ENCODE data around the gene HEPHL1. TPM values are rescaled to one million over a fixed set of nuclear protein-coding genes. Genes with fewer than 3 reads are reported as not detected.
A peak's percentile ranks its signal among the peaks of the same experiment; 100 is the strongest.

Gene HEPHL1
- total and polyA plus RNA-seq, 2 experiments from 2014 or later = 0.07 to 0.21 TPM

GRCh38 chr11:94036096-94036495 lies 14.9 kb downstream of the HEPHL1 start:
- no peaks in the 10 kb centered on the region for H3K4me1 Mint-ChIP-seq
- Histone ChIP-seq H3K79me2 (replicated peaks; ENCODE audit: insufficient read depth) (no peaks in the 10 kb centered on the region), H3F3A (replicated peaks; ENCODE audit: low read depth) (no peaks in the 10 kb centered on the region)

GRCh38 chr11:94043241-94043640 lies 22.1 kb downstream of the HEPHL1 start:
- no peak for DNase-seq (ENCODE audit: low spot score)
- H3K9me3 Mint-ChIP-seq = no peaks in the 10 kb centered on the region; the same call in 2 of the 3 replicates
- H4K20me1 ChIP-seq (replicated peaks; ENCODE audit: insufficient read depth) = no peaks in the 10 kb centered on the region
- TF ChIP-seq ZNF114 (CRISPR knock-in tag; IDR thresholded peaks at IDR 0.05) = no peak
- TF ChIP-seq EZH2phosphoT487 (IDR thresholded peaks at IDR 0.05; ENCODE audit: unreplicated experiment) = no peak
- no peak for TF ChIP-seq CREB1 (CRISPR knock-in tag; IDR thresholded peaks at IDR 0.05; ENCODE audit: low read depth)
- no peak for TF ChIP-seq ETS1 (IDR thresholded peaks at IDR 0.05)
- TF ChIP-seq CTCF (conservative IDR thresholded peaks at IDR 0.05; ENCODE audit: low read depth in 2 of 2) = no peak
- no peak for TF ChIP-seq STAT1 (IDR thresholded peaks at IDR 0.05; ENCODE audit: unreplicated experiment)
- TF ChIP-seq POLR2AphosphoS5 (IDR thresholded peaks at IDR 0.05; ENCODE audit: low read depth) = no peak

More at GRCh38 chr11:94036096-94036495, 14.9 kb downstream of the HEPHL1 start:
- H3K9me3 Mint-ChIP-seq = peaks cover 10% of the 10 kb centered on the region
- Histone ChIP-seq H3K27ac (ENCODE audit: low read depth) (no peak overlapping the region), H4K20me1 (replicated peaks; ENCODE audit: insufficient read depth) (no peaks in the 10 kb centered on the region), H2AFZ (no peak overlapping the region), H3K4me3 (no peak overlapping the region), H3K9me2 (ENCODE audit: insufficient read depth) (peaks cover 9% of the 10 kb centered on the region; the same call in 1 of the 2 replicates), H3K36me3 (ENCODE audit: insufficient read depth) (no peaks in the 10 kb centered on the region), H3K4me2 (no peak overlapping the region), H3K27me3 (ENCODE audit: insufficient read depth) (no peaks in the 10 kb centered on the region), H3K4me1 (ENCODE audit: insufficient read depth) (no peaks in the 10 kb centered on the region)
- TF ChIP-seq CTCF (conservative IDR thresholded peaks at IDR 0.05; ENCODE audit: low read depth in 2 of 2) (peak in 1 of 2 experiments; percentile 27; a peak in 1 of 4 replicates), JUNB (IDR thresholded peaks at IDR 0.05; ENCODE audit: unreplicated experiment) (no peak)
- peaks cover 2% of the 10 kb centered on the region for H3K27me3 Mint-ChIP-seq (ENCODE audit: insufficient read depth, low read depth, poor library complexity)
- H3K27ac Mint-ChIP-seq = no peak overlapping the region
- DNase-seq (ENCODE audit: low spot score) = no peak
- peaks cover 8% of the 10 kb centered on the region; the same call in 2 of the 3 replicates for H3K36me3 Mint-ChIP-seq (ENCODE audit: low read depth)
- ATAC-seq = no peak
- no peak overlapping the region for H3K4me3 Mint-ChIP-seq

More at GRCh38 chr11:94043241-94043640, 22.1 kb downstream of the HEPHL1 start:
- H3F3A ChIP-seq (replicated peaks; ENCODE audit: low read depth) = no peaks in the 10 kb centered on the region
- no peaks in the 10 kb centered on the region for H3K36me3 ChIP-seq (ENCODE audit: insufficient read depth)
- no peak overlapping the region for H3K27ac ChIP-seq (ENCODE audit: low read depth)
- Mint-ChIP-seq H3K36me3 (ENCODE audit: low read depth) (no peaks in the 10 kb centered on the region), H3K4me1 (no peaks in the 10 kb centered on the region), H3K27me3 (ENCODE audit: insufficient read depth, low read depth, poor library complexity) (peaks cover 2% of the 10 kb centered on the region), H3K27ac (no peak overlapping the region), H3K4me3 (no peak overlapping the region)
- H3K4me2 ChIP-seq = no peak overlapping the region
- no peak overlapping the region for H3K4me3 ChIP-seq
- ATAC-seq = no peak
- H2AFZ ChIP-seq = no peak overlapping the region
- no peaks in the 10 kb centered on the region for H3K9me2 ChIP-seq (ENCODE audit: insufficient read depth)
- no peaks in the 10 kb centered on the region for H3K4me1 ChIP-seq (ENCODE audit: insufficient read depth)
- H3K79me2 ChIP-seq (replicated peaks; ENCODE audit: insufficient read depth) = no peaks in the 10 kb centered on the region
- no peaks in the 10 kb centered on the region for H3K27me3 ChIP-seq (ENCODE audit: insufficient read depth)
